C1 segment of cervical spinal cord (tissue), 14 donors: ENCODE data around the gene VARS1.
"Not testable (repeated sequence)": the region's sequence is repeated elsewhere in the genome, so short reads cannot be mapped to it uniquely, and the experiment has no call there.

Experiments
- DNase-seq, 14 donors: peaks; one replicate each; lab custom pipeline; 2025; lab: John Stamatoyannopoulos, UW

Gene VARS1

DNA sequence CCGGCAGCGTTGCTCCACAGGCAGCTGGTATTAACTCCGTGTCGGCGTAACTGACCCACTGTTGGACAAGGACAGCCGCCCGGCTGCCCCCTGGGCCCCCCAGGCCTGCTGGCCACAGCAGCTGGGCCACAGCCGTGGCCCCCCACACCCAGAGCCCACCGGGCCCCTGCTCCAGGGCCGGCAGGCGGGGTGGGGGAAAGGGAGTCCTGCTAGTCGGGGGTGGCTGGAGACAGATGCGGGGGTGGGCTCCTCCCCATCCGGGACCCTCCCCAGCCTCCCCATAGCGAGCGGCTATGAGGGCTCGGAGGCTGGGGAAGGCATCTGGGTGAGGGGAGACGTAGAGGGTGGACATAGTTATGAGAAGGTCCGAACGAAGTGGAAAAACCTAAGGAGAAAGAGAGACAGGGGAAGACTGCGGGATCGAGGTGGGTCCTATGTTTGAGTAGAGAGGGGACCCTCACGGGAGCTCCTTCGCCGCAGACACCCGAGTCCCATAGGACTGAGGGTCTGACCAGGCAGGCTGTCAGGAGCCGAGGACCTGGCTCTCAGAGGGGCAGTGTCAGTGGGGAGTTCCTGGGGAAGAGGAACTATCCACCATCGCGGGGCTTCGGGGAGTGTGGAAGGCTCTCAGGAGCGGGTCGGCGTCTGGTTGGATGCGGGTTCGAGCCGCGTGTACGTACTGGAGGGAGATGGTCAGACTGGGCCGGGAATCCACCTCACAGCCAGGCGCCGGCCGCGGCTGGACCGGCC is 511 bp downstream of the VARS1 start:
- peak in 1 of 14 donors; percentile 58 for DNase-seq

GRCh38 chr6:31794294-31794865 is 1.2 kb downstream of the VARS1 start:
- no peak for DNase-seq

- DNase-seq, result not testable (repeated sequence)
Measured at GRCh38 chr6:31793927-31794245, 1.7 kb downstream of the VARS1 start.

DNA sequence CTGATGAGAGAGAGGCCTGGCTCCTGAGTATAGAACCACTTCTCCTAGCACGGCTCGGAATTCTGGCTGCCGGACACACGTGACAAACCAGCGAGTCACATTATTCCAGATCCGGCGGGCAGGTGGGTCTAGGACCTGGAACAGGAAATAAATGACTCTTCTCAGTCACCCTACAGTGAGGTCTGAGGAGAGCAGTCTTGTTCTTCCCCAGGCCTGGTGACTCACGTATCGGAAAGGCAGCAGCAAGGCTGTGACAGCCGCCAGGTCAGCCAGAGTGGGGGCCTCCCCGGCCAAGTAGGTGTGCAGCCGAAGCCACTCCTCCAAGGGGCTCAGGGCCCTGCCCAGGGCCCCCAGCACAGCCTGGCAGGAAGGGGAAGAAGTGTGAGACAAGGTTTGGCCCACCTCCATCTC is 2.8 kb downstream of the VARS1 start:
- DNase-seq, result no peak

GRCh38 chr6:31792090-31792374 is 3.5 kb downstream of the VARS1 start:
- DNase-seq, result no peak

GRCh38 chr6:31791324-31792089 is 4.0 kb downstream of the VARS1 start:
- DNase-seq, result peak in 1 of 14 donors; percentile 16

DNA sequence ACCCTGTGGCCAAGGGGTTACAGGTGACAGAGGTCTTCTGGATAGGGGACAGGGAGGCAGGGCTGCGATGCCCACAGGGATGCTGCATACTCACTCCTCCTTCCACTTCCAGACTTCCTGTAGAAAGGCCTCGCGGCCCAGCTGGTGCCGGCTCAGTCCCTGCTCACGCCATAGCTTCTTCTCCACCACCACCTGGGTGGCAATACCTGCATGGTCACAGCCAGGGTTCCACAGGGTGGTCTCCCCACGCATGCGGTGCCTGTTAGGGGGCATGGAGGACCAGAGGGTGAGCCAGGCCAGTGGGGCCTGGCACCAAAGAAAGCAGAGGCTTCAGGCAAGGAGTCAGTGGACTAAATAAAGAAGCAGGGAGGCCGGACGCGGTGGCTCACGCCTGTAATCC is 10.1 kb downstream of the VARS1 start:
- no peak for DNase-seq

DNA sequence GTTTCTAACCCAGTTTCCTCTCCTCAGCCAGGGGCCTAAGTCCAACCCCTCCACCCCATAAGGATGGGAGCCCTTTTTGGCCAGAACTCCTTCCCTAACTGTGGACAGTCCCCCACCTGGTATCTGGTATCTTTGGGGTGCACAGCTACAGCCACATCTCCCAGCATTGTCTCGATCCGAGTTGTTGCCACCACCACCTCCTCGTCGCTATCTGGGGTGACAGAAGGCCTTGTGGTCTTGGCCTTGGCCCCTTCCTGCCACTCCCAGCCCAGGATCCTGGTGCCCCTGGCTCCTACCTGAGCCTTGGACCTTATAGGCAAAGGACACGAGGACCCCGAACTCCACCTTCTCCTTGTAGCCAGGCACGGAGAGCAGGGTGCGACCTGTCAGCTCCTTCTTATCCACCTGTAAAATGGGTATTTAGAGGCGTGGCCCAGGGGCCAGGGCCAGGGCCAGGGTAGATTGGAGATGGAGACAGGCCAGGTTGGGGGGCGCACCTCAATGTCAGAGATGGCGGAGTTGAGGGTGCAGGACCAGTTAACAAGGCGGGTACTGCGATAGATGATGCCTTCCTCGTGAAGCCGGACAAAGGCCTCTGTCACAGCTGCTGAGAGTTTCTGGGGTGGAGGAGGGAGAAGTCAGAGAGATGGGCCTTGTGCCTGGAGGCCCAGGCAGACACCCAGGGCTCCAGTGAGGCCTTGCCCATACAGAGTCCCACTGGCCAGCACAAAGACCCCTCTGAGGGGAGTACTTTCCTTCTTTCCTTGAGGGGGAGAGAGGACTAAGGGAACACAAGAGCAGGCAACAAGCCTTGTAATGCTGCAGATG is 11.2 kb downstream of the VARS1 start:
- DNase-seq, result peak in 2 of 14 donors; percentile 27 to 35

DNA sequence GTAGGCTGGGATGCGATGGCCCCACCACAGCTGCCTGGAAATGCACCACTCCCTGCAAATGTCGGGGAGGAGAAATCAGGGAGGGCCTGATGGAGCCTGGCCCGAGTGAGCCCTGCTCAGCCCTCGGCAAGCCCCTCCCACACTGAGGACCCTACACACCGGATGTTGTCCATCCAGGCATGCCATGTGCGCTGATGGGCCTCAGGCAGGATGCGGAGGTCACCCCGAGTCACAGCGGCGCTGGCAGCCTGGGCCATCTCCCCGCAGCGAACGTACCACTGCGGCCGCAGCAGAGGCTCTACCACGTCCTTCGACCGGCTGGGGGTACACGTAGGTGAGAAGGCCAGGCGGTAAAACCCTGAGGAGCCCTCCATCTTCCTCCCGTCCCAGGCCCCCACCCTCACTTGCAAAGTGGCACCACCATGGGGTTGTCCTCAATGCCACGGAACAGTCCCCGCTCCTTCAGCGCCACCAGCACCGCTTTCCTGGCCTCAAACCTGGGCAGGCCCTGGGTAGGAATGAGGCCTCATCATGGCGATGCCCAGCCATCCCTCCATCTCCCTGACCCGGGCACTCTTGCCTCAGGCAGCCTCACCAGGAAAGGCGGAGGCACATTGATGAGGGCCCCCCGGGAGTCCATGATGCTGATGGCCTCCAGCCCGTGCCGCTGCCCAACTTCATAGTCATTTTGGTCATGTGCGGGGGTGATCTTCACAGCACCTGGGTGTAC is 13.3 kb downstream of the VARS1 start:
- no peak for DNase-seq

- no peak for DNase-seq
Measured at GRCh38 chr6:31781244-31782125, 14.1 kb downstream of the VARS1 start.

DNA sequence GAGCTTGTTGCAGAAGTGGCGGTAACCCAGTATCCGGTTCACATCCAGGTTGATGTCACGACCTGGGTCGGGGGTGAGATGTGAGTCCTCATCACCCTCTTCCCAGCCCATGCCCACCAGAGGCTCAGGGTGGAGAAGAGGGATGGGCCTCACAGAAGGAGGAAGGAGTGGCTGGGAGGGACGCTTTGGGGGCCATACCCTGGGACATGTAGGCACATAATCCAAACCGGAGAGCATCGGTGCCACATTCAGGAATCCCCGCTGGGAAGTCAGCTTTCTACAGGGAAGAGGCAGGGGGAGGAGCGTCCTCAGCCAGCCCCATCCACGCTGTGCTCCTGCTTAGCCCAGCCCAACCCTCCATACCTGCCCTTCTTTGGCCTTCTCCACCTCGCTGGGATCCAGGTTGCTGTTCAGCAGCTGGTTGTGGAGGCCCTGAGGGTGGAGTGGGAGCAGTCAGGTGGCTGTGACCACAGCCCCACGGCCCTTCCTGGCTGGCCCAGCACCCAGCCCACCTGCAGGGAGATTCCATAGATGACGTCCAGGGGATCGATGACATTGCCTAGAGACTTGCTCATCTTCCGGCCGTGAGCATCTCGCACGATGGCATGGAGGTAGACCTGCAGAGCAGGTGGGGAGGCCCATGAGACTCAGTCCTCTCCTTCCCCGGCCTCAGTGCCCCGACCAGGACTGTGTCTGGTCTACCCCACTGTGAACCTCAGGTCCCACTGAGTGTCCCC is 14.9 kb downstream of the VARS1 start:
- DNase-seq, result no peak

- DNase-seq, result no peak
Measured at GRCh38 chr6:31779908-31780307, 15.6 kb downstream of the VARS1 start.

DNA sequence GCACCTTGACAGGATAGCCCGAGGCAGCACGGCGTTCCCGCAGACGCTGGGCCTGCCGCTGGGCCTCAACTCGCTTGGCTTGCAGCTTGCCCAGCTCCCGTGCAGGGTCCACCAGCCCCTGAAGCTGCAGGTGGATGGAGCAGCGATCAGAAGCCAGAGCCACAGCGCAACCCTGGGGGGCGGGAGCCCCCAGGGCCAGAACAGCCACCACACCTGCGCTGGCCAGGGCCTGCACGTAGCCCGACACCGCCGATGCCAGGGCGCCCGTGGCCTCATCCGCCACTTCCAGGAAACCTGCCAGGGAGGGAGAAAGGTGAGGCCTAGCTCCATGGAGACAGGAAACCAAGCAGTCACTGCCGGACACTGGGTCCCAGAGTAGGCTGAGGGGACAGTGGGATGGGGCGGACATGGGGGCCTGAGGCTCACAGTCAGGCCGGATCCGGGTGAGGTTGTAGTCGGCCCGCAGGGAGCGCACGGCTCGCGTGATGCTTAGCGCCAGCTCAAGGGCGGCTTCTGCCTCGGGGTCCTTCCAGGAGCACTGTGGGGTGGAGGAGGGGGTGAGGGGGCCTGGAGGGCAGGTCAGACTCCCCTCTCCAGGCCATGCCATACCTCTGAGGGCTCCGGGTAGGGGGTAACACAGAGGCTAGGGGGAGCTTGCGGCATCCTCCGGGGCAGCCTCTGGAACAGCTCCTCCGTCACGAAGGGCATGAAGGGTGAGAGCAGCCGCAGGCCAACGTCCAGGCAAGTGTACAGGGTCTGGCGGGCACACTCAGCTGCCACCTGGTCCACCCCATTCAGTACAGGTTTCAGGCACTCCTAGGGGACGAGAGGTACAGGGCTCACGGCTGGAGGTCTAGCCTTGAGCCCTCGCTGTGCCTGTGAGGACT is 16.3 kb downstream of the VARS1 start:
- no peak for DNase-seq

DNA sequence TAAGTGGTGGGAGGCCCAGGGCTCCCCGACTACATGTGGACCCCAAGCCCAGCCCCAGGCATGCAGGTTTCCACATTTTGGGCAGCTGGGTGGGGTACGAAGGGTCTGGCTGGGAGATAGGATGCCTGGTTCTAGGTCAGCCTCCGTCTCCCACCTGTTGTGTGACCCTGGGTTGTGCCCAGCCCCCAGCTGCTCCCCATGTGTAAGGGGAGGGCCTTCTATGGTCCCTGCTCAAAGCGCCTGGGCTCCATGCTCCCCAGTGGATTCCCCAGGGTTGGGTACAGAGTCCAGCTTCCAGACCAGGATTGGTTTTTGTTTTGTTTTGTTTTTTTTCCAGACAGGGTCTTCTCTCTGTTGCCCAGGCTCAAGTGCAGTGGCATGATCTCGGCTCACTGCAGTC is 17.4 kb downstream of the VARS1 start:
- no peak for DNase-seq

- no peak for DNase-seq
Measured at GRCh38 chr6:31777667-31778050, 17.9 kb downstream of the VARS1 start.

- DNase-seq, result peak in 1 of 14 donors; percentile 60
Measured at GRCh38 chr6:31776989-31777666, 18.4 kb downstream of the VARS1 start, which contains the start of gene VWA7. Gene VWA7, minus strand, starts transcription at chr6:31777328. Its CDS starts 549 bp downstream, at chr6:31776779.

DNA sequence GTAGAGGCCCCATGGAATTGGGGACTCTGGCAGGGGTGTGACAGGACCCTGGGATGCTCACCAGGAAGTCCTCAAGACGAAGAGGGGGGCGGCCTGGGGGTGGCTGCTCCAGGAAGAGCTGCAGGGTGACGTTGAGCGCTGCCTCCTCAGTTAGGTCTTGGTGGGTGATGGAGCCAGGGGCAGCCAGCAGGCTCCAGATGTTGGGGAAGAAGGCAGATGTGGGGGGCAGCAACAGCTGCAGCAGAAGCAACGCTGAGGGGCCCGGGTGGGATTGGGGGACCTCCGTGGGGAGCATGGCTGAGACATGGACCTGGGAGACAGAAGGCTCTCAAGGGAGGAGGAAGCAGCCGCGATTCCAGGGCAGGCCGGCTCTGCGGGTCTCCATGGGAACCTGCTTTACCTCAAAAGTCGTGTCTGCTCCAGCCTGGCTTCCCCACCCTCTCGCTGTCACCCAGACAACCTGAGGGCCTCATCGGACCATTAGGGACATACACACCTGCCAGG is 19.0 kb downstream of the VARS1 start:
- DNase-seq, result peak in 1 of 14 donors; percentile 60
